Activated CD4-positive, alpha-beta T cell treated with anti-CD3 and anti-CD28 coated beads, Interleukin-2, amount 50 U/mL, for 48 hours (primary cell): Measurements from ENCODE around the gene TRUB2.
A peak's percentile ranks its signal among the peaks of the same experiment; 100 is the strongest.

Experiments
- DNase-seq, 2 experiments: peaks; one replicate each; pipeline ENCODE4 v3.0.0-alpha.2; 2020

The TRUB2 gene

DNA sequence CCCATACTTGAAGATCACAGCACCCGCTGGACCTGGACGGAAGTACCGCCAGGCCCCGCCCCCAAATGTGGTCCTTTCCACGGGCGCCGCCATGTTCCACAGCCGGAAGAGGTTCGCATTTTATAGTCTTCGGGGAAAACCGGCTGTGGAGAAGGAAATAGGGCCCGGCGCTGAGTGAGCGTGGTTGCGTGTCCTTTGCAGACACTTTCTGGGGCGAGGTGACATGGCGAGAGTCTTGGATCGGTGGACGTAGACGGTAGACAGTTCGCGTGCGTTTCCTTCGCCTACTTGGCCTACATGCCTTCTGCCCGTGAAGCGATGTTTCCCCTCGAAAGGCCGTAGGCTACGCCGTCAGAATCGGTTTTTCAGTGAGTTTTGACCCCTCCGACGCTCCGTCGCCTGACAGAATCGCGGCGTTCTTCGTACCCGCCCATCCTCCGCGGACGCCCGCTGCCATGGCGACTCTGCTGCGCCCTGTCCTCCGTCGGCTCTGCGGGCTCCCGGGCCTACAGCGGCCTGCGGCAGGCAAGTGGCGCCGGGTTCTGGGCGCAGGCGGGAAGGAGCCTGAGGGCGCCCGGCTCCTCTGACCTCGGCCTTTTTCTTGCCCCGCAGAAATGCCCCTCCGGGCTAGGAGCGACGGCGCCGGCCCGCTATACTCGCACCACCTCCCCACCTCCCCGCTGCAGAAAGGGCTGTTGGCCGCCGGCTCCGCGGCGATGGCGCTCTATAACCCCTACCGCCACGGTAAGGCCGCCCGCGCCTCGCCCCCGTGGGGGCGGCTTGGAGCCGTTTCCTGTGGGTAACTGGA lies at the start of gene TRUB2, which contains the start of gene COQ4:
Gene TRUB2, minus strand, starts transcription at position 44 of the 808 bp plus-strand sequence. Its CDS starts 39 bp downstream, at position 5.
Gene COQ4, plus strand, starts transcription at position 436 of the 808 bp plus-strand sequence. Its CDS starts 20 bp downstream, at position 456.
- DNase-seq: peak; percentile 93 to 94

DNA sequence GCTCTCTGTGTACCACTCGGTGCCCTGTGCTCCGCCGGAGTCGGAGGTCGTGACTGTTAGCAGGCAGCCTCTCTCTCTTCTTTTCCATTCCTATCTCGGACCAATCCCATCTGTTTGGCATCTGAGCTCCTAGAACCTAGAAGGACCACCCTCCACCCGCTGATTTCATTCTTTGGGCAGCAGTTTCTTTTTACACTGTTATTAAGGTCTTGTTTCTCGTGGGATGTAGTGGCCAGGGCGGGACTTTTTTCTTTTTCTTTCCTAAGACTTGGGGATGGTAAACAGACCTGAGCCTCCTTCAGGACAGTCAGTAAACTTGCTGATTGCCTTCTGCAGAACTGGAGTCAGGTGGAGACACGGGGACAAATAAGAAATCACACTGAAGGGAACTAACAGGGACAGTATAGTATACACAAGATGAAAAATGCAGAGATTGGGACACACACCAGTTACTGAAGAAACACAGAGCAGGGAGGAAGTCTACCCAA lies 49.4 kb upstream of the TRUB2 start:
- no peak for DNase-seq

- DNase-seq: peak; percentile 94 to 95
Observed at GRCh38 chr9:128370752-128371629, 48.7 kb upstream of the TRUB2 start, which contains the start of gene URM1. Gene URM1, plus strand, starts transcription at chr9:128371374. Its CDS starts 7 bp downstream, at chr9:128371381.

DNA sequence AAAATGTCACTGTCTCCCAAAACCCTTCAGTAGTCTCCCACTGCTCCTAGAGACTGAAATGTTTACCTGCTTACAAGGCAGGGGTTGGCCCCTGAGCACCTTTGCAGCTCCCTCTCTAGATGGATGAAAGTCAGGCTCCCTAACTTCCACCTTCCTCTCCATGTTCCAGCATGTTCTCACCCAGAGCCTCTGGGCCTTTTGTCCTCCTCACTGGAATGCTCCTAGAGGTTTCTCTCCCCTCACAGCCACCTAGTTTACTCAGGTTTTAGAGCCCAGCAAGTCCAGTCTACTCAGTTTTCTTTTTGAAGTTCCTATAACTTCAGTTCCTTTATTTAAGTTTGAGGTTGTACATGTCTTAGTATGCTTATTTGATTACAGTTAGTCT lies 48.1 kb upstream of the TRUB2 start:
- no peak for DNase-seq

- no peak for DNase-seq
Observed at GRCh38 chr9:128369024-128369706, 46.9 kb upstream of the TRUB2 start.

DNA sequence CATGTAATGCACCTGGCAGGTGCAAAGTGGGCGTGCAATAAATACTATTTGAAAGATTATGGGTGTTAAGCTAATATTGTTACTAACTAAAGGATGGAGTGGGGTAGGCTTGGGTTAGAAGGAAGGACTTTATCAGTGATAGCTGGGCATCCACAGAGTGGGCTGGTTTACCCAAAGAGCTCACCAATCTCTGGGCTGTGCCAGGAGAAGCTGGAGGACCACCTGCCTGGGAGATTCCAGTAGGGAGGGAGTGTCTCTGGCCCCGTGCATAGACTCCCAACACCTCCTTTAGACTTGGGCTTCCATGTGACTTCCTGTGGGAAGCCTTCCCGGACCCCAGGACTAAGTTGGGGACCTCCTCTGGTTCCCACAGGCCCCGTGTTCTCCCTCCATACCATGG lies 43.3 kb upstream of the TRUB2 start:
- no peak for DNase-seq

DNA sequence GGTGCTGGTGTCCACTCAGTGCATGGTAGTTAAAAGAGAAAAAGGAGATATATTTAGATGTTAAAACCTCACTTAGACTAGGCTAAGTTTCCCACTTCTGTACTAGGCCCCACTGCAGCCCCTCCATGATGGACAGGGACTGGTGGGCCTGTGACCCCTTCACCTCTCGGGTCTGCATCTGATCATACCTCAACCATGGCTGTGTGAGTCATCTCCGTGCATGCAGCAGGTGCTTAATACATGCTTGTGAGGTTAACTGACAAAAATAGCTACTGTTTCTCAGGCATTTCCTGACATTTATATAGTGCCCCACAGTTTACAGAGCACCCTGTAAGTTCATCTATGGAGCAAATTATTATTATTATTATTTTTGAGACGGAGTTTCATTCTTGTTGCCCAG lies 40.5 kb upstream of the TRUB2 start:
- no peak for DNase-seq

GRCh38 chr9:128361986-128362646 lies 39.9 kb upstream of the TRUB2 start:
- DNase-seq: peak; percentile 74 to 80

DNA sequence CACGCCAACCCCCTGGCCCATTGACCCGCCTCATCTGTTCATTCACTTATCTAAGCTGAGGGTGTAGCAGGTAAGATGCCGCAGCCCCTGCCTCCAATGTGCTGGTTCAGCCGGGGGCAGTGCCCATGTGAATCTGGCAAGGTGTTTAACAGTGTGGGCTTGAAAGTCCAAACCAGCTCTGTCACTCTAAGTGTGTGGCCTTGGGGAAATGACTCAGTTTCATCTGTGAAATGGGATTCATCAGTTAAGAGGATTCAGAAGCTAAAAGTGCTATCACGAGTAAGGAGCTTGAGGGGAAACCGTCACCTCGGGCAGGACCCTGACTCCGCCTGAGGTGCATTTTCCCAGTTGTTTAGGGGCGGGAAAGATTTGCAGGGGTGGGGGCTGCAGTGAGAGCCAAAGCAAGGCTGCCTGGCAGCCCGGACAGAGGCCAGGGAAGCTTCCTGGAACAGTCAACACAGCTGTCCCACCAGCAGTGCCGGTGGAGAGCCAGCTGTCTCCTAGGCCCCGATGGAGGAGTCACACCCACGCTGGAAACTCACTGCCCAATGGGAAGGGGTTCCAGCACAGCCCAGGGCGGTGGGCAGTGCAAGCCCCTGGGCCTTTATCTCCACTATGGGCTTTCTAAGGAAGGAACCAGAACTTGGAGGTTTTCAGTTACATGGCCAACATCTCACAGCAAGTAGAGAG lies 39.2 kb upstream of the TRUB2 start:
- peak; percentile 6 to 7 for DNase-seq

DNA sequence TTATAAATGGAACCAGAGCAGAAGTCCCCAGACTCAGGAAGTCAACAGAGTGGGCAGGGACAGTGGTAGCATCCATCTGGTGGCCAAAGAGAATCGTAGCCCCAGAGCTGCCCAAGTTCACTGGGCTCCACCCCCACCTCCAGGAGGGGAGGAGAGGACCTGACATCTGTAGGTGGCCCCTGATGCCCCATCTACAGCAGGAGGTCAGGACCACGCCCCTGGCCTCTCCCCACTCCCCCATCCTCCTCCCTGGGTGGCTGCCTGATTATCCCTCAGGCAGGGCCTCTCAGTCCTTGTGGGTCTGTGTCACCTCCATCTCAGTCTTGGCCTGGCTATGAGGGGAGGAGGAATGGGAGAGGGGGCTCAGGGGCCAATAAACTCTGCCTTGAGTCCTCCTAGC lies 38.6 kb upstream of the TRUB2 start:
- no peak for DNase-seq

- DNase-seq: no peak
Observed at GRCh38 chr9:128358861-128359260, 36.6 kb upstream of the TRUB2 start.

- no peak for DNase-seq
Observed at GRCh38 chr9:128358090-128358489, 35.8 kb upstream of the TRUB2 start.

- no peak for DNase-seq
Observed at GRCh38 chr9:128355451-128355850, 33.2 kb upstream of the TRUB2 start.

GRCh38 chr9:128349772-128350171 lies 27.5 kb upstream of the TRUB2 start:
- DNase-seq: no peak

- no peak for DNase-seq
Observed at GRCh38 chr9:128349125-128349524, 26.9 kb upstream of the TRUB2 start.

DNA sequence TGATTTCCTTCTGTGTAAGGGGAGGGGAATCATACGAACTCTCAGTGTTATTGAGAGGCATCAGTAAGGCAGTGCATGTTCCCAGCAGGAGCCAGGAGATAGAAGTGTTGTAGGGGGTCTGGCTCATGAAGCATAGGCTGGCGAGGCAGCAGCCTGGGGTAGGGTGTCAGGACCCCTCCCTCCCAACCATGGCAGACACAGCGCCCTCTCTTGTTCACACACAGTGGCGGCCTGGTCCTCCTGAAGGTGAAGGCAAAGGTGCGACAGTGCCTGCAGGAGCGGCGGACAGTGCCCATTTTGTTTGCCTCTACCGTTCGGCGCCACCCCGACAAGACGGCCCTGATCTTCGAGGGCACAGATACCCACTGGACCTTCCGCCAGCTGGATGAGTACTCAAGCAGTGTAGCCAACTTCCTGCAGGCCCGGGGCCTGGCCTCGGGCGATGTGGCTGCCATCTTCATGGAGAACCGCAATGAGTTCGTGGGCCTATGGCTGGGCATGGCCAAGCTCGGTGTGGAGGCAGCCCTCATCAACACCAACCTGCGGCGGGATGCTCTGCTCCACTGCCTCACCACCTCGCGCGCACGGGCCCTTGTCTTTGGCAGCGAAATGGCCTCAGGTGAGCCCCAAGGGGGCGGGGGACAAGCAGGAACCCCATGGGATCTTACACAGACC lies 22.8 kb upstream of the TRUB2 start:
- no peak for DNase-seq

DNA sequence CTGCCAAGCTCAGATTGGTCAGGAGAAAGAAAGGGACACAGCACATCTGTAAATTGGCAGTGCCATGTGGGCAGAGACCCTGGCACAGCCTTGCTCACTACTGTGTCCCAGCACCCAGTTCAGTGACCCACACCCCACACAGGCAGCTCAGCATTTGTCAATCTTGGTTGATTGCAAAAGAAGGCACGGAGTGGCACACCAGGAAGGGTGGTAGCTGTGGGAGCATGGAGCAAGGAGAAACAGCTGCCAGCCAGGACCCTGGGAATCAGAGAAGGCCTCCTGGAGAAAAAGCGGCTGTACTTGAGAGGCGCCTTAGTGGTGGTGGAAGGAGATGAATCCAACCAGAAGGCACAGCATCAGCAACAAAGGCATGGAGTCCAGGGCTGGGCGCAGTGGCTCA lies 21.6 kb upstream of the TRUB2 start:
- DNase-seq: no peak

- no peak for DNase-seq
Observed at GRCh38 chr9:128342971-128343680, 20.9 kb upstream of the TRUB2 start.

DNA sequence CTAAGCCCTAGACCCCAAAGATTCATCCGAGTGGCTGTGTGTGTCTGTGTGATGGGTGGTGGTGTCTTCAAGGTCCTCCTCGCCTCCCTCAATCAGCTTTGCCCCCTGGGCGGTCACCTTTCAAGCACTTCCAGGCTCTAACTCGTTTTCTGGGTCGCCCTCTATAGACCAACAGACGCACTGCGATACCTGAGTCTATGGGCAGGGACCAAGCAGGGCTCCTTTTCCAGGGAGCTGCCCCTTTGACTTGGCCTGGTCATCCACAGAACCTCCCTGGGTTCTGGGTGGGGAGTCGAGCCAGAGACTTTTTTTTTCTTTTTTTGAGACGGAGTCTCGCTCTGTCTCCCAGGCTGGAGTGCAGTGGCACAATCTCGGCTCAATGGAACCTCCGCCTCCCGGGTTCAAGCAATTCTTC lies 19.2 kb upstream of the TRUB2 start:
- peak; percentile 74 to 76 for DNase-seq

DNA sequence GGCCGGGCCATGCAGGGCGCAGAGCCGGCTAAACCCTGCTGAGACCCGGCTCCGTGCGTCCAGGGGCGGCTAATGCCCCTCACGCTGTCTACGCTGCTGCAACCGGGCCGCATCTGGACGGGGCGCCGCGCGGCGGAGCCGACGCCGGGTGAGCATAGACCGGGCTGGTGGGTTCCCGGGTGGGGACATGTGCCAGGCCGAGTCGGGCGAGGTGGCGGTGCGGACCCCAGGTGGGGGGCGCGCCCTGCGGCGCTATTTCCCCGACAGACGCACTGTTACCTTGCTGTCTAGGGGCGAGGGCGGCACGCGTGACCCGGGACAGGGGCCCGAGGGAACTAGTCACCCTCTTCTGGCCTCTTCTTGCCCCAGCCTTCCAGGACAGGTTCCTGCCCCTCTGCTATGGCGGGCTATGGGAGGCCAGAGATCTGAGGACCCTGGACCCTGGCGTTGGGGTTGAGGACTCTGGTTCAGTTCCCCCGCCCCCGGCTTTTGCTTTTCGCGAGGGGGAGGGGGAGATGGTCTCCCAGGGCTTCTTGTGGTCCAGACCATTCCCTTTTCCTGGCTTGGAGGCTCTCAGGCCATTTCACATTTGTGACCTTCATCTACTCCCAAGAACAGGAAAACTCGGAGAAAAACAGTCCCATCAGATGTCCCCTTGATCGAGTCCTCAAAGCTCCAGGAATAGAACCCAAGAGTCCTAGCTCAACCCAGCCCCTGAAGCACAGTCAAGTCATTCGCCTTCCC lies 18.6 kb upstream of the TRUB2 start:
- peak; percentile 21 to 30 for DNase-seq
